Hematopoietic multipotent progenitor cell treated with erythropoietin and hydrocortisone succinate and interleukin-3 and kit ligand, for 4 days (in vitro differentiated cells): Measurements from ENCODE around the gene SSR3.
"Not testable (repeated sequence)": the region's sequence is repeated elsewhere in the genome, so short reads cannot be mapped to it uniquely, and the experiment has no call there.

Experiments used
- DNase-seq: peaks from one replicate; pipeline ENCODE4 v3.0.0-alpha.2; 2015

Gene SSR3

DNA sequence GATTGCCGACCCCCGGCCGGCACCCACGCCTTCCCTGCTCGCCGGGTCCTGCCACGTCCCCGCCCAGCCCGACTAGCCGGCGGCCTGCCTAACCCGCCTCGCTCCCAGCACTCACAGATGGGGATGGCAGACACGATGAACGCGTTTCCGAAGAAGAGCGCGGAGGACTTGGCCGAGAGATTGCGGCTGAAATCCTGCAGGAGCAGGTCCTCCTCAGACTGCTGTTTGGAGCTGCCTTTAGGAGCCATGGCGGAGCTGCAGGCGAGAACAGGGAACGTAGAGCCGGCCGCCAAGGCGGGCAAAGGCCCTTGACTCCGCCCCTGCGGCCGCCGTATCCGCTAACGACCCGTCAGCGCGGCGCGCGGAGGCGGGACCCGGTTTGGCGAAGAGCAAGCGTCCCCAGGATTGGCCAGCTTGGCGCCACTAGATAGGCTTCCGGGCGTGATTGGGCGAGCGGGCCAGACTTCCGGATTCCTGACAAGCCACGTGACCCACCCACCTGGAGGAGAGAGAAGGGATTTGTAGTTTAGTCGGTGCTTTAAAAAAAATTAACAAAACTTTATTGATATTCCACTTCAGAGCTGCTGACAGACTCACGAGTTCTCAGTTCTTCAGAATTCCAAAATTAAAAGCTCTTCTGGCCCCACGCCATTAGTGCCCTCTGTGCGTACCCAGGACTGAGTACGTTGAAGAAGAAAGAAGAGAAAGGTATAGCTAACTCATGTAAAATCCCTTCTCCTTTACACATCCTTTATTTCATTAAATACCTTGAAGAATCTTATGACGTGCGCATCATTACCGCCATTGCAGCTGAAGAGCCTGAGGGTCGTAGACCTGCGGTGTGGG lies at the start of gene SSR3:
SSR3 (minus strand) TSS at position 276 of the 846 bp plus-strand sequence; CDS start at position 248, 28 bp downstream.
- peak; percentile 100 for DNase-seq

DNA sequence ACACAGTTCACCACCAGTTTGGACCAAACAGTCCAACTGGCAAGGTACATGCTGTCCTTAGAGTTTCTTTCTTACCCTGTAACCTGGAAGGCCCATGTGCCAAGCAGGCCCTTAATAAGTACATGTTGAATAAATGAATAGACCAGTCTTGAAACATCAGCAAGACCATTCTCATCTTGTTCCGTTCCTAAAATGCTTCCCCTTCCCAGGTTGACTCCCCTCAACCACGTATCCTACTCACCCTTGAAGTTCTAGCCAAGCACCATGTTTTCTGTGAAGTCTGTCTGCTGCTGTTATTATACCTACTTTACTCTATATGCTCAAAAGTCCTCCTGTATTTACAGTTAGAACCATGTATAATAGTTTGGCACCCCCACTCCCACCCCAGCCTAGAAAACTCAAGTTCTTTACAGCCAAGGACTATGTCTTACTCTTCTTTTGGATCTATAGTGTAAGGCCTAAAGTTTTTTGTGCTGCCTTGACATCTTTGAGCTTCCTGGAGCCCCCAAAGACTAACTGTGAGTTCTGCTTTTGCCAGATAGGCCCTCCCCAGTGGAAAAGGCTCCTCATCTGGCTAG lies 49.2 kb upstream of the SSR3 start:
- DNase-seq: no peak

GRCh38 chr3:156603379-156604017 lies 48.6 kb upstream of the SSR3 start:
- DNase-seq: no peak

DNA sequence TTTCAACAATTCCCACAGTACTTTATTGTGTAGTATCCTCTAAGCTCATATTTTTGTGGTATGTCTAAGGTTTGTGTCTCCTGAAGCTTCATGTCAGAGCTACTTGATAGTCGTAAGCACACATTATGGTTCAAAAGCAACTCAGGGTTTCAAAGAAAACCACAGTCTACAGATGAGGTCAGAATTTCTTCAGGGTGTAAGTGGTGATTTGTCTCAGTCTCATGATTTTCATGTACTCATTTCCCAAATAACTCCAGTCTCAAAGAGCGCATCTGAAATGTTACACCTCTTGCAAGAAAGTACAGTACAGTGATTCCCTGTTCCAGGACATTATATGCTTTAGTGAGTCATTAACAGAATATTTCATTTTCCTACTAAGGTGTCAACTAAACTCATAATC lies 47.5 kb upstream of the SSR3 start:
- no peak for DNase-seq

- no peak for DNase-seq
These were observed 46.6 kb upstream of the SSR3 start for GRCh38 chr3:156601497-156601896.

DNA sequence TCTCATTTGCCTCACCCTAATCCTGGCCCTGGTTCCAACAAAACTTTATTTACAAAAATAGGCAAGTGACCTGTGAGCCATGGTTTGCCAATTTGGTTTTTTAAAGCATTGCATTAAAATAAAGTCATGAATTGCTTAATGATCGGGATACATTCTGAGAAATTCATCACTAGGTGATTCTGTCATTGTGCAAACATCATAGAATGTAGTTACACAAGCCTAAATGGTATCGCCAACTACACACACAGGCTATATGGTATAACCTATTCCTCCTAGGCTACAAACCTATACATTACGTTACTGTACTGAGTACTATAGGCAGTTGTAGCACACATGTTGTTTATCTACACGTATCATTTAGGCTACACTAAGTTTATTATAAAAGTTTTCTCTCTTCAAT lies 45.9 kb upstream of the SSR3 start:
- DNase-seq: no peak

DNA sequence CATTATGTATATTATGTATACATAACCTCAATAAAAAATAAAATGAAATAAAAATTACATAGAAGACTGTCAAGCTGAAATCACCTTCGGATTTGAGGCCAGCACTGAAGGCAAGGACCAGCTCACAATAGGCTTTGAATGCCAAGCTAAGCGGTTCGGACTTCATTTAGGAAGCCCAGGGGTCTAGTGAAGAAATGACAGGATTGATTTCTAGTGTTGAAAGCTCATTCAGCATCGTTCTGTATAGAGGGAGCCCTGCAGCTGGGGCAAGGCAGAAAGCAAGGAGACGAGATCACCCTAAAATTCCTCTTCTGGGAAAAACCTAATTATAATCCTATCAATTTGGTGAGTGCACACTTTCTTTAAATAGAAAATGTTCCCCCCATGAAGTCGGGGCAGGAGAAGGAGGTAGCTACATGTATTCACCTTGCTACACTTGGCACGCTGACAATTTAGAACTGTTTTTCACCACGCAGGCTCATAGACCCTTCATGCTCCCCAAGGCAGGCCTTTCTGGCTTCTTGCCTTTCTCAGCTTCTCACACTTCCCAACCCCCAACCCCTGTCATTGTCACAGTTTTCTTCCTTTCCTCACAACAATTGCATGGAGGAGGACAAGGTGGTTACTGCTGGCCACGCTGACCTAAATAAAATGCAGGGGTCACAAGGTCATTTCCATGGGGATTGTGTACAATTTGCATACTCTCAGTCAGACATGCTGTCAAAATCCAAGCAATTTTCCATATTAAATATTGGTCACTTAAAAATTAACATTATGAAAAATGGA lies 44.4 kb upstream of the SSR3 start:
- DNase-seq: no peak

GRCh38 chr3:156598413-156598812 lies 43.5 kb upstream of the SSR3 start:
- DNase-seq: no peak

GRCh38 chr3:156594219-156594683 lies 39.3 kb upstream of the SSR3 start:
- DNase-seq: no peak

DNA sequence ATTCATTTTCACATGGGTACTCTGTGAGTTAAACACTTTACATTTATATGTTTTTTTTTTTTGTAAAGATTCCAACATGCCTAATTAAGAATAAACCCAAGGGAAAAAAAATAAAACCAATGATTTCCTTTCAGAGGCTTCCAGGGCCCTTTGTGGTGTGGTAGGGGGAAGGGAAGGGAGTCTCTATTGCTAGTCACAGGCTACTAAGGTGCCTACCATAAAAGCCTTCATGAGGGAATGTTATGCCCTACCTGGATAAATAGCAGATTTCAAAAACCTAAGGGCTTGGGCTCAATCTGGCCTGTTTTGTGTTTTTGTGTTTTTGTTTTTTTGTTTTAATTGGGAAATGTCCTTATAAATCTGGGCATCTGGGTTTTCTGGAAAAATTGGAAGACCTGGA lies 38.9 kb upstream of the SSR3 start:
- DNase-seq: no peak

DNA sequence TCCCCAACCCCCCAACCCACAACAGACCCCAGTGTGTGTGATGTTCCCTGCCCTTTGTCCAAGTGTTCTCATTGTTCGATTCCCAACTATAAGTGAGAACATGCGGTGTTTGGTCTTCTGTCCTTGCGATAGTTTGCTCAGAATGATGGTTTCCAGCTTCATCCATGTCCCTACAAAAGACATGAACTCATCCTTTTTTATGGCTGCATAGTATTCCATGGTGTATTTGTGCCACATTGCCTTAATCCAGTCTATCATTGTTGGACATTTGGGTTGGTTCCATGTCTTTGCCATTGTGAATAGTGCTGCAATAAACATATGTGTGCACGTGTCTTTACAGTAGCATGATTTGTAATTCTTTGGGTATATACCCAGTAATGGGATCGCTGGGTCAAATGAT lies 34.9 kb upstream of the SSR3 start:
- not testable (repeated sequence) for DNase-seq

- no peak for DNase-seq
These were observed 32.8 kb upstream of the SSR3 start for GRCh38 chr3:156587760-156588069.

DNA sequence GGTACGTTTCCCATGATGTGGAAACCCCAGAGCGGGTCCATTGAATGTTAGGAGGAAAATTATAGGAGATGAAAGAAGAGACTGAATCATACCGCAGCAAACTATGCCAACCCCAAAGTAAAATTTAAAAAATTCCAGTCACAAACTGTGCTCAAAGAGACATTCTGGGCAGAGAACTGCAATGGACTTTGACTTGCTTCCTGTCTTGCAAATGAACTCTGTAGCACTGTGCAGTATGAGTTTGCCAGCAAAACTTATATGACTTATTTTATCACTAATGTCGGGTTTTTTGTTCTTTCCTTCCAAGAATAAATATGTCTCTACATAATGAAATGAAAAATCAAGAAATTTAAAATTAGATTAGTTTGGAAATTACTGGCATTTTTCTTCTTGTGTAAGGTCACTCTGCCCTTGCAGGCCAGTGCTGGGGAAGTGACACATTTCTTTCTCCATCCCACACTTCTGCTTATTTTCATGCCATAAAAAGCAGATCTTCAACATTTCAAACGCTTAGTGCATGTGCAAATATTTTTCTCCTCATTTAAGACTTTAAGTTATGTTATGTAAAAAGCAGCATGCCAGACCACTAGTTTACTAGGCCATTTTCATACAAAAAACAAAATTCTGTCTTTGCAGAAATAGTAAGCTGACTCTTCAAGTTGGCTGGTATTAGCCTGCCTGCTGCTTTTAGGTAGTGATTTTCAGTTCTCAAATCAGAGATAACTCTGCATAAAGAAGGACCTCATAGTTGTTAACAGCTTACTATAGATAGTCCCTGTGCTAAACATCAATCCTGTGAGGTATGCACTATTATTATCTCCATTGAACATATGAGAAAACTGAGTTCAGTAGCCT lies 32.2 kb upstream of the SSR3 start:
- peak; percentile 41 for DNase-seq

- DNase-seq: peak; percentile 41
These were observed 28.6 kb upstream of the SSR3 start for GRCh38 chr3:156583469-156583868.

DNA sequence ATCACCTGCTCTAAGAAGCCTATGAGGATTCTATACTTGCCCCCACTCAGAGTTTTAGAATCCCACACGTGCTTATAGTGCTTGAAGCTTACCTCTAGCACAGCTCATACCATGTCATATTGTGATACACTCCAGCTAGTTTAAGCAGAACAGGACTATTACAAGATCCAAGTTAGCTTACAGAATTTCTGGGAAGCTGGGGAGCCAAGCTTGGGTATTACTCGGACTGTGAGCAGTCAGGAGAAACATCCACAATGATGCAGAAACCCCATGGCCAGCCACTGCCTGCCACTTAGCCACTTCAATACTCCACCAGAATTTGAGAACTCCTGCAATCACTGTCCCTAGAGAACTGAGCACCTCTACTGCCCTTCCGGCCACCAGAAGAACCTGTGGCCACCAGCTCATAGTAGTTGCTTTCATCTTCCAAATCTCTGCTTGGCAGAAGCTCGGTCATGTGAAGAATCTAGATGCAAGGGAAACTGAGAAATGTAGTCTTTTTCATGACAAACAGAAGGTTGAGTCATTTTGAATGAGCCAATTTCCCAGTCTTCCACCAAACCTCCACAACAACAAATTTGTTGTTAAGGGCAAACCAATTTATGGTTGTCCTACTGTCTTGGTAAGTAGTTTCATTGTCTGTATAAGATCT lies 27.7 kb upstream of the SSR3 start:
- no peak for DNase-seq

DNA sequence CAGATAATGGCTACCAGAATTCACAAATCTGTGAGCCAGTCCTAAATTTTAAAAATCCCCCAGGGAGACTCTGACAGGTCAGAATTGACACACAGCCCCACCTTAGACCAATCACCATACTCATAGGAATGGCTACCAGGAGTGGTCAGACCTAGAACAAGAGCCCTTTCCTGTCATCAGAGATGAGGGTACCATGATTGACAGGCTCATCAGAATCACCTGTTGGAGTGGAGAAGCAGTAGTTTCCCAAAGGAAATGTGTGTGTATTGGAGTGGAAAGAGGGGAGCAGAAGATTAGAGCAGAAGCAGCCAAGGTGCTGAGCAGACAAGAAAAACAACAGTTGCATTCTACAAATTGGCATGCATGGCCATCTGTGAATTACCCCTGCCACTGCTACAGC lies 27.0 kb upstream of the SSR3 start:
- DNase-seq: no peak

- no peak for DNase-seq
These were observed 26.1 kb upstream of the SSR3 start for GRCh38 chr3:156581033-156581432.

DNA sequence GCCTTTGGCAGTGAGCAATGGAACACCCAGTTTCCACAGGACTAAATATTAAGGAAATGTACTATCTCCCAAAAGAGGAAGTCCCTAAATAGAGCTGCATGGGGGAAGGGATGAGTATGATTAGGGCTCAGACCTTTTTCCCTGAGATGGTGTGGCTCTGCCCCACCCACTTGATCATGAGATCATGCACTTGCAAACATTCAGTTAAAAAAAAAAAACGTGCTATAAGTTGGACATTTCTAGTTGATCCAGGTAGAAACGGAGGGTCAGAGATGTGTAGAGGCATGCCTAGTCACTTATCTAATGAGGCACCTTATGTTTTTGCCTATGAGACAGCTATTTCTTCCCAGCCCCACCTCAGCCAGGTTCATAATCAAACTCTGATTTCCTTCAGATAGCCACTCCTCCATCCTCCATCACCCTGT lies 24.5 kb upstream of the SSR3 start:
- peak; percentile 89 for DNase-seq

- DNase-seq: no peak
These were observed 22.8 kb upstream of the SSR3 start for GRCh38 chr3:156577736-156578135.

GRCh38 chr3:156576651-156577348 lies 21.9 kb upstream of the SSR3 start:
- DNase-seq: peak; percentile 44

DNA sequence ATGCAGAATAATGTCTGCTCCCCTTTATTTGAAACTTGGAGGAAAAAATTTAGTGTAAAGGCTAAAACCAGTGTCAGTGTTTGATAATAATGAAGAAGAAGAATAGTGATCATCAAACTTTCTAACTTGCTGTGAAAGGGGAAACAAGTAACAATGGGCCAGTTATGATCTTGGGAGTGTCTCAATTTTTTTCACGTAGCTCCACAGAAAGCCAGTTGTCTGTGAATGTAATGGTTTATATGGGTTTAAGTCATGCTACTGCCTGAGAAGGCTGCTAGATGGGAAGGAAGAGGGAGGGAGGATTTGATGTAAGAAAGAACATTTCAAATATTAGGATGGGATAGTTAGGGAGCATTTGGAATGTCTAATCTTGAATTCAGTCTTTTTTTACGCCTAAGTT lies 21.1 kb upstream of the SSR3 start:
- DNase-seq: no peak
